Ishikawa (cell line): ENCODE measurements around the gene MRM2.

Experiments
- CEBPB ChIP-seq: IDR thresholded peaks from 2 replicates; pipeline ENCODE4 v1.6.1; 2012
- CREB1 ChIP-seq: IDR thresholded peaks from 2 replicates; pipeline ENCODE4 v1.6.1; 2012; ENCODE audit warnings: low read depth
- EGR1 ChIP-seq: IDR thresholded peaks from 2 replicates; pipeline ENCODE4 v1.6.1; 2012
- EP300 ChIP-seq: IDR thresholded peaks from 2 replicates; pipeline ENCODE4 v1.6.1; 2012; ENCODE audit warnings: borderline replicate concordance
- NFIC ChIP-seq: IDR thresholded peaks from 2 replicates; pipeline ENCODE4 v1.6.1; 2012
- RAD21 ChIP-seq: IDR thresholded peaks from 2 replicates; pipeline ENCODE4 v1.6.1; 2012; ENCODE audit warnings: low read depth
- TAF1 ChIP-seq: IDR thresholded peaks from 2 replicates; pipeline ENCODE4 v1.6.1; 2012; ENCODE audit warnings: low read depth, mild to moderate bottlenecking
- TCF12 ChIP-seq: IDR thresholded peaks from 2 replicates; pipeline ENCODE4 v1.6.1; 2012; ENCODE audit warnings: low read depth
- TEAD4 ChIP-seq: IDR thresholded peaks from 2 replicates; pipeline ENCODE4 v1.6.1; 2012
- YY1 ChIP-seq: IDR thresholded peaks from 2 replicates; pipeline ENCODE4 v1.6.1; 2012; ENCODE audit warnings: low read depth
- ZBTB7A ChIP-seq: IDR thresholded peaks from 2 replicates; pipeline ENCODE4 v1.6.1; 2012; ENCODE audit warnings: low read depth
- TF ChIP-seq, protein P1 (sequence below): IDR thresholded peaks from 2 replicates; pipeline ENCODE4 v1.6.1; 2012
- TF ChIP-seq, protein P2 (sequence below): IDR thresholded peaks from 2 replicates; pipeline ENCODE4 v1.6.1; 2012
- TF ChIP-seq, protein P3 (sequence below): IDR thresholded peaks from 2 replicates; pipeline ENCODE4 v1.6.1; 2012; ENCODE audit warnings: low read depth, mild to moderate bottlenecking

The MRM2 gene

GRCh38 chr7:2237109-2237602, 4.8 kb downstream of the MRM2 start:
- TF ChIP-seq YY1: no peak
- TF ChIP-seq, protein P1, sequence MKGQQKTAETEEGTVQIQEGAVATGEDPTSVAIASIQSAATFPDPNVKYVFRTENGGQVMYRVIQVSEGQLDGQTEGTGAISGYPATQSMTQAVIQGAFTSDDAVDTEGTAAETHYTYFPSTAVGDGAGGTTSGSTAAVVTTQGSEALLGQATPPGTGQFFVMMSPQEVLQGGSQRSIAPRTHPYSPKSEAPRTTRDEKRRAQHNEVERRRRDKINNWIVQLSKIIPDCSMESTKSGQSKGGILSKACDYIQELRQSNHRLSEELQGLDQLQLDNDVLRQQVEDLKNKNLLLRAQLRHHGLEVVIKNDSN: no peak
- TF ChIP-seq TAF1: no peak
- no peak for TF ChIP-seq EP300
- no peak for TF ChIP-seq RAD21
- TF ChIP-seq CEBPB: no peak
- TF ChIP-seq TCF12: no peak
- TF ChIP-seq NFIC: no peak
- no peak for TF ChIP-seq EGR1
- TF ChIP-seq, protein P2, sequence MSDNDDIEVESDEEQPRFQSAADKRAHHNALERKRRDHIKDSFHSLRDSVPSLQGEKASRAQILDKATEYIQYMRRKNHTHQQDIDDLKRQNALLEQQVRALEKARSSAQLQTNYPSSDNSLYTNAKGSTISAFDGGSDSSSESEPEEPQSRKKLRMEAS: no peak
- TF ChIP-seq, protein P3, sequence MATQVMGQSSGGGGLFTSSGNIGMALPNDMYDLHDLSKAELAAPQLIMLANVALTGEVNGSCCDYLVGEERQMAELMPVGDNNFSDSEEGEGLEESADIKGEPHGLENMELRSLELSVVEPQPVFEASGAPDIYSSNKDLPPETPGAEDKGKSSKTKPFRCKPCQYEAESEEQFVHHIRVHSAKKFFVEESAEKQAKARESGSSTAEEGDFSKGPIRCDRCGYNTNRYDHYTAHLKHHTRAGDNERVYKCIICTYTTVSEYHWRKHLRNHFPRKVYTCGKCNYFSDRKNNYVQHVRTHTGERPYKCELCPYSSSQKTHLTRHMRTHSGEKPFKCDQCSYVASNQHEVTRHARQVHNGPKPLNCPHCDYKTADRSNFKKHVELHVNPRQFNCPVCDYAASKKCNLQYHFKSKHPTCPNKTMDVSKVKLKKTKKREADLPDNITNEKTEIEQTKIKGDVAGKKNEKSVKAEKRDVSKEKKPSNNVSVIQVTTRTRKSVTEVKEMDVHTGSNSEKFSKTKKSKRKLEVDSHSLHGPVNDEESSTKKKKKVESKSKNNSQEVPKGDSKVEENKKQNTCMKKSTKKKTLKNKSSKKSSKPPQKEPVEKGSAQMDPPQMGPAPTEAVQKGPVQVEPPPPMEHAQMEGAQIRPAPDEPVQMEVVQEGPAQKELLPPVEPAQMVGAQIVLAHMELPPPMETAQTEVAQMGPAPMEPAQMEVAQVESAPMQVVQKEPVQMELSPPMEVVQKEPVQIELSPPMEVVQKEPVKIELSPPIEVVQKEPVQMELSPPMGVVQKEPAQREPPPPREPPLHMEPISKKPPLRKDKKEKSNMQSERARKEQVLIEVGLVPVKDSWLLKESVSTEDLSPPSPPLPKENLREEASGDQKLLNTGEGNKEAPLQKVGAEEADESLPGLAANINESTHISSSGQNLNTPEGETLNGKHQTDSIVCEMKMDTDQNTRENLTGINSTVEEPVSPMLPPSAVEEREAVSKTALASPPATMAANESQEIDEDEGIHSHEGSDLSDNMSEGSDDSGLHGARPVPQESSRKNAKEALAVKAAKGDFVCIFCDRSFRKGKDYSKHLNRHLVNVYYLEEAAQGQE: no peak
- TF ChIP-seq CREB1: no peak

DNA sequence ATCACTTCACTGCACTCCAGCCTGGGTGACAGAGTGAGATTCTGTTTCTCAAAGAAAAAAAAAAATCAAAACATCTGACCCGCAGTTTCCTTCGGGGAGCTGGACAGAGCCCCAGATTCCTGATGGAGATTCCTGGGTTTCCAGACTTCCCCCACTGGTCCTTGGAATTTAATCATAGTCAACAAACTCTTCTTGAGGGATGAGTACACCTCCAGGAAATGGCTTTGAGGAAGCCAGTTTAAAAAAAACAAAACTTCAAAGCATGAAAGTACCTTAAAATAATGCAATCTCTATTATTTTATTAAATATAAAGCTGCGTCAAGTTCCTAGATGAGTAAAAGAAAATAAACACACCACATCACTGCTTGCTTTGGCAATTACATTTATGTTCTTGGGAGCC, 8.1 kb downstream of the MRM2 start:
- no peak for TF ChIP-seq EP300
- TF ChIP-seq CREB1: no peak
- TF ChIP-seq EGR1: no peak
- no peak for TF ChIP-seq ZBTB7A
- TF ChIP-seq, protein P3: 0 out of 2 replicates have a peak, but pooled peaks have one; percentile 10

- TF ChIP-seq ZBTB7A: peak; percentile 94; the same call in 1 of the 2 replicates
- TF ChIP-seq CEBPB: 0 out of 2 replicates have a peak, but pooled peaks have one; percentile 6
- no peak for TF ChIP-seq RAD21
- TF ChIP-seq TCF12: peak; percentile 60; the same call in 1 of the 2 replicates
- TF ChIP-seq TAF1: peak; percentile 78; the same call in 1 of the 2 replicates
- TF ChIP-seq CREB1: peak; percentile 29; the same call in 1 of the 2 replicates
- TF ChIP-seq, protein P3: no peak
- TF ChIP-seq, protein P1: no peak
- TF ChIP-seq, protein P2: peak; percentile 43; the same call in 1 of the 2 replicates
- TF ChIP-seq EP300: no peak
- peak; percentile 70 for TF ChIP-seq NFIC
- TF ChIP-seq EGR1: no peak
- peak; percentile 77 for TF ChIP-seq YY1
- TF ChIP-seq TEAD4: no peak
Measured at GRCh38 chr7:2232766-2233520, 9.1 kb downstream of the MRM2 start, which contains the start of gene MAD1L1. TSS of gene MAD1L1 (minus strand) at chr7:2232945. CDS start at chr7:2230133, 2,812 bp downstream.

DNA sequence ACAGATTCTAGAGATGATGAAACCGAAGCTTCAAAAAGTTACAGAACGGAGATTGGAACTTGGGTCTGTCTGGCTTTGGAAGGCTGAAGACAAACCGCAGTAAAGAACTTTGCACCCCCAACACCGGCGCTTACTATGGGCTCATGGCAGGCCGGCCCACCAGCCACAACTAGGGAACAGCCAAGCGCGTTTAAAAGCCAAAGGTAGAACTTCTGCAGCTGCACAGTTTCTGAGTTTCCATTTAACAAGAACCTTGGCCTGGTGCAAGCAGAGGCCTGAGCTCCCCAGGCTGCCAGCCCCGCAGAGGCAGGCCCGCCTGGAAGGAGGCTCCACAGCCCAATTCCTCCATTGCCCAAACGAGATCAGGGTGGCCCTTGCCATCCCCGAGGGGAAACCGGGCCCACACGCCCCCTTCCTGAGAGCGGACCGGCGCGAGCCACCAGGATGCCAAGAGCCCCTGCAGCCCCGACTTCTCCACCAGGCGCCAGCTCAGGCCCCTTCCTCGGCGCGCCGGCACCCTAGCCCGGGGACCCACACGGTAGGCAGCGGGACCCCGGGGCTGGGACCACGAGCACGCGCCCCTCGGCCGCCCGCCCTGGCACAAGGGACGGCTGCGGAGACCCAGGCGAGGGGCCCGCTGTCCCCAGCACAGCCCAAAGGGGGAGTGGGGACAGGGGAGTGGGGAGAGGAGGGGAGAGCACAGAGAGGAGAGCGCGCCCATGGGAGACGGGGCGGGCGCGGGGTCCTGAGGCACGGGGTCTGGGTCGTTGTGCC, 9.8 kb downstream of the MRM2 start:
- 0 out of 2 replicates have a peak, but pooled peaks have one; percentile 1 for TF ChIP-seq CREB1
- TF ChIP-seq, protein P3: no peak
